Activated CD4-positive, alpha-beta T cell treated with anti-CD3 and anti-CD28 coated beads, Interleukin-2, amount 50 U/mL, for 24 hours (primary cell): Measurements from ENCODE around the gene LRRC1.

Source experiments
- DNase-seq, 2 donors: peaks; one replicate each; pipeline ENCODE4 v3.0.0-alpha.2; 2020; ENCODE audit warnings: low read depth in 1 of 2, low spot score in 1 of 2

Gene LRRC1

GRCh38 chr6:53921639-53922038 lies 126.8 kb downstream of the LRRC1 start:
- no peak for DNase-seq

DNA sequence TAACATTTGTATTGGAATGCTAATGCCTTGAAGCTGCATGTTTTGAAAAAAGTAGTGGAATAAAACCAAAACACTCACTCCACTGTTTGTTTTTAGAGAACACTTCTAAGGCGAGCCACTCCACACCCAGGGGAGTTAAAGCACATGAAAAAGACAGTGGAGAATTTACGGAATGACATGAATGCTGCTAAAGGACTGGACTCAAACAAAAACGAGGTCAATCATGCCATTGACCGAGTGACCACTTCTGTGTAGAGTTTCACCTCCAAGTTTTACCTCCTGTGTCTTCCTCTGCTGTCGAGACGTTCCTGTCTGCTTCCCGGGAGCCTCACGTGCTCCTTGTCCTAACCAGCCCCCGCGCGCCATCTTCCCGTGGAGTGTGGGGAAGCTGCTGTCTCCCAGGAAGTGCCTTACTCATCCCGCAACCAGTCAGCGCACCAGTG lies 127.8 kb downstream of the LRRC1 start:
- no peak for DNase-seq

GRCh38 chr6:53924277-53924676 lies 129.5 kb downstream of the LRRC1 start:
- no peak for DNase-seq

DNA sequence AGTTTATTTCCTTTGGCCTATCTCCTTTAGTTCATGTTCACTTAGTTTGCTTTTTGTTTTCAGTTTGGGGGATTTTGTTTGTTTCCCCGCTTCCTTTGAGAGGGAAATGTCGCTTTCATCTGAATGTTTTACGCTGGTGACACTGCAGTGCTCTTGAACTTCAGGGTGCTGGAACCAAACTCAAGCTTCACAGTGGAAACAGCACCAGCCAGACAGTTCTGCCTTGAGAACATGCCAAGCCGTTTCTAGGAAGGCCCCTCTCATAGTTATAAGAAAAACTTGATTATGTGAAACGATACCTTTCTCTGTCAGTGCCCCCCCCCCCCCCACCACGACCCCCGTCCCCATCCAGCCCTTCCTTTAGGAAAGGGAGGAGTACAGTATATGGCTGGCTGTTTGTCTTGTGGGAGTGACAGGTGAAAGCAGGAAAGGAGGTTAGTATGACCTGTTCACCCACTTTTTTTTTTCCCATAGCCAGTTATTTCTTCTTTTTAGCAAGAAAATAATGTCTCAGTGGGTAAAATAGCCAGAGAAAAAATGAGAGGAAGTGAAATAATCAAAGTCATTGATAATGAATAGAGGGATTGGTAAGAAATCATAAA lies 130.1 kb downstream of the LRRC1 start:
- DNase-seq: no peak

- no peak for DNase-seq
Observed at GRCh38 chr6:53925891-53926290, 131.1 kb downstream of the LRRC1 start.

- no peak for DNase-seq
Observed at GRCh38 chr6:53926505-53926904, 131.7 kb downstream of the LRRC1 start.

GRCh38 chr6:53928641-53929040 lies 133.8 kb downstream of the LRRC1 start:
- DNase-seq: no peak

GRCh38 chr6:53929041-53929820 lies 134.4 kb downstream of the LRRC1 start:
- DNase-seq: no peak

DNA sequence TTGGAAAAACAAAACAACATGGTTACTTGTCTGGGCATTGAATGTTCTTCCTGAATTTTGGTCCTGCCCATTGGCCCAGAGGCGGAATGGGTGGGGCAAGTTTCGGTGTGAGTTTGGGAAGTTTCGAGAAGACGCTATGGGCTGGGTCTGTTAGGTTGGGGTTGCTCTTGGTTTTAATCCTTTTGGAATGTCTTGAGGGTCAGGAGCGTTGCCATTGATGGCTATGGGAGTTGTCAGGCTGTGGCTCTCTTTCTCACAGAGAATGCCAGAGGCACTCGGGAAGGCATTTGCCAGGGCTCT lies 135.0 kb downstream of the LRRC1 start:
- DNase-seq: no peak

DNA sequence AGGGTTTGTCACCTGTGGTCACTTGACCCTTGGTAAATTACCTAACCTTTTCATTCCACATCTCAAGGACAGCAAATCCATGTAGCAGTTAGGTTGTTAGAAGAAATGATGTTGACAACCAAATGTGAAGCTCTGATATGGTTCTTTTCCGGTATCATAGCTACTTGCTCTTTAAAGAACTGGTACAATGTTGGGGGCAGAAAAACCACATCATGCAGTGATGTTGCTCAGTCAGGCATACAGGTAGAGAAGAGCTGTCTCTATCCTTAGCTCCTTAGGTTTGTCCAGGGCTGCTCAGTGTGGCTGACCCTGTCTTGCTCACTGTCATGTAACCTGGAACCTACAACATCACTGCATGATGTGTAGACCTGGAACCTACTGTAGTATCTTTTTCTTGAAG lies 135.5 kb downstream of the LRRC1 start:
- no peak for DNase-seq

DNA sequence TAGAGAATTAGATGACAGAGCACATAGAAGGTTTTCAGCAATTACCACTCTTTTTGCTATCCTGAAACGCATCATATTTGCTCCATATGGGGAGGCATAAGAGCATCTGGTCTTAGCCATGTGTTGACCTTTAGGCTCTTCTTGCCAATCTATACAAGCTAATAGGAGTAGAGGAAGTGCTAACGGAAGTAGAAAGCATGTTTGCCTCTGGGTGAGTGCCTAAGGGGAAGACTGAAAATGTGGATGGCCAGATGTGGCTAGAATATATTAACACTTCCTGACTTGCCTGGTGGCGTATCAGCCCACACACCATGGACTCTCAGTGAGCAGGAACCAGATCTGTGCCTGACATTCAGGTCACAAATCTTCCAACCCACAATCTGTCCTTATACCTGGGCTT lies 136.3 kb downstream of the LRRC1 start:
- DNase-seq: no peak

GRCh38 chr6:53932516-53932915 lies 137.7 kb downstream of the LRRC1 start:
- DNase-seq: no peak

DNA sequence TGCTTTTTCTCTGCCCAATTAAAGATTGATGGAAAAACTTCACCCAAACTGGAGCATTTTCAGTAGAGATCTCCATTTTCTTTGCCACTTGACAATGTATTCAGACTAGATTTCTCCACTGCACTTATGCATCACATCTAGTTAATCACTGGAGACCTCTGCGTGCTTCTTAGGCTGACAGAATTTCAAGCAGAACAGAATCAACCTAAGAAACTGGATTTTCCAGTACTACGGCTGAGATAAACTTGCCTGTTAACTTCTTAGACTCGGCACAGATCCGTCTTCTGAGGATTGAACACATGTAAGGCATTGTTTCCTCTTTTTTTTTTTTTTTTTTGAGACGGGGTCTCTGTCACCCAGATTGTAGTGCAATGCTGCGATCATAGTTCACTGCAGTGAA lies 139.2 kb downstream of the LRRC1 start:
- DNase-seq: no peak

DNA sequence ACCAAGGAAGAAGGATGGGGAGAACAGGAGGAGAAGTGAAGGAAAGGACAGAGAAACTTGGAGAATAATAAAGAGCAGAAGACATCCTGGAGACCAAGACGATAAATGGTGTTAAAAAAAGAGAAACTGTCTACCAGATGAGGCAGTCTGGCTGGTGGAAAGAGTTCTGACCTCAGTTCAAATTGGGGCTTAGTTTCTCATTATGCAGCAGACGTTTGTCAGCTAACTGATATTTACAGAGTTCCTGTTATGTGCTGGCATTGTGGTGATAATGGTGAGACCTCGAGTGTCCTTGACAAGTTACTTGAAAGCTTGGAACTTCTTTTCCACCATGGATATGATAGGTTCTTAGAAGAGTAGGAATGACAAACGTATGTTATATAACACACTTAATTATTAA lies 142.7 kb downstream of the LRRC1 start:
- no peak for DNase-seq

- DNase-seq: no peak
Observed at GRCh38 chr6:53938810-53939209, 144.0 kb downstream of the LRRC1 start.

DNA sequence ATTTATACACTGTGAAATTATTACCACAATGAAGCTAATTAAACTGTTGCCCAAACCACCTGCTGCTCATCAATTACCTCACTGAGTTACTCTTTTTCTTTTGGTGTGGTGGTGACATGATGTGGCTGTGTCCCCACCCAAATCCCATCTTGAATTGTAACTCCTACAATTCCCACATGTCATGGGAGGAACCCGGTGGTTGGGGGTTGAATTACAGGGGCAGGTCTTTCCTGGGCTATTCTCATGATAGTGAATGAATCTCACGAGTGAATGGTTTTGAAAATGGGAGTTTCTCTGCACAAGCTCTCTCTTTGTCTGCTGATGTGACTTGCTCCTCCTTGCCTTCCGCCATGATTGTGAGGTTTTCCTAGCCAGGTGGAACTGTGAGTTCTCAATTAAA lies 145.0 kb downstream of the LRRC1 start:
- DNase-seq: no peak

DNA sequence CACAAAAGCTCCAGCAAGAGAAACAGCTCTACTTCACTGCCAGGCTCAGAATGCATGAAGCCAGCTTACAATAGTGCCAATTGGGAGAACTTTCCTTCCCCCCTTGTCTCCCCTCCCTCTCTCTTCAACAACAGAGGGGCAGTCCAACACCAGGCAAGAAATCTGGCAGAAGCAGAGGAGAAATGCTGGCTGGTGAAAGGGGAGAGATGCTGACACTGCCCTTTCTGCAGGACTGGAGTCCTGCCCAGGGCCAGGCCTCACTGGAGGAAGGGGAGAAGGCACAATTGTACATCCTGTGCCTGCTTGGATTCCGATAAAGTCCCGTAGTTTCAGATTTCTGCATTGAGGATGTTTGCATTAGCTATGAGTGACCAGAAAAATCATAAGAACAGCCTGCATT lies 148.6 kb downstream of the LRRC1 start:
- DNase-seq: no peak

- DNase-seq: no peak
Observed at GRCh38 chr6:53944091-53944490, 149.3 kb downstream of the LRRC1 start.

DNA sequence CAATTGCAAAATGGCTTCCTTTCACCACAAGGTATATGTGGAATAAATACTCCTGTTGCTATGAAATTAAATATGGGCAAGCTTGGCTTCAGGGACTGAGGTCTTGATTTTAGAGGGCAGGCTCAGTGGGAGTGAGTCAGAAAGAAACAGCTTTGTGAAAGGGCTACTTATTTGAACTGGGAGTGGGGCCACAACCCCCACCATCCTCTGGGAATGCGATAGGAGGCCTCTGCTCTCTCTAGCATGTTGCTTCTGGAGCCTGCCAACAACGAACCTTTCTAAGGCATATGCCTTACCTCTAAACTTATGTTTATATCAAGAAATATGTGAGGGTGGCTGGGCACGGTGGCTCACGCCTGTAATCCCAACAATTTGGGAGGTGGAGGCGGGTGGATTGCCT lies 149.7 kb downstream of the LRRC1 start:
- no peak for DNase-seq

DNA sequence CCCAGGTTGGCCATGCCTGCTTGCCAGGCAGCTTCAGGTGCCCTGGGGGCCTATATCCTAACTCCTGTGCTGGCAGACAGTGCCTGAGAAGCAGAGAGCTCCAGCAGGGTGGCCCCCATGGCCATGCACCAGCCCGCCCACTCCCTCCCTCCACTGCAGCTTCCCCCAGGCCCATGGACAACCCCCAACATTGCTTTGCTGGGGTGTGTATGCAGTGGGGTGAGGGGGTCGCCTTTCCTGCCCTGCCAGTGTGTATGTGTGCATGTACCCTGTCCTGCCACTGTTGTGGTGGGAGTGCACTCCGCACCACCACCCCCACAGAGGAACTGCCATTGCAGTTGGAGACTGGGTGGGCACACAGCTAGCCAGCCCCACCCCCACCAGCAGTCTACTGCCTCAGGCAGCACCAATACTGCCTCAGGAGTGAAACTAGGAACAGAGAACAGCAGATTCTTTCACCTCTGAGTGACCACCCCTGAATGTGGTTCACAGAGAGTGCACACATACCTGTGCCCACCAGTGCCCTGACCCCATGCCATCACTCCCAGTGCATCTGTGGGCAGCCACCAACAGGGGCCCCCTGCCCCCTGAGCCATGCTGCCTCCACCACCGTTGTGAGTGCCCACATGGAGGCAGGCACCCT lies 151.1 kb downstream of the LRRC1 start:
- DNase-seq: no peak

DNA sequence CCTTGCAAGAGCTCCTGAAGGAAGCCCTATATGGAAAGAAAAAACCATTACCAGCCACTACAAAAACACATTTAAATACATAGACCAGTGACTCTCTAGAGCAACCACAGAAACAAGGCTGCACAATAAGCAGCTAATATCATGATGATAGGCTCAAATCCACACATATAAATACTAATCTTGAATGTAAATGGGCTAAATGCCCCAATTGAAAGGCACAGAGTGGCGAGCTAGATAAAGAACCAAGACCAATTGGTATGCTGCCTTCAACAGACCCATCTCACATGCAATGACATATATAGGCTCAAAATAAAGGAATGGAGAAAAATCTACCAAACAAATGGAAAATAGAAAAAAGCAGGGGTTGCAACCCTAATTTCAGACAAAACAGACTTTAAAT lies 153.0 kb downstream of the LRRC1 start:
- no peak for DNase-seq

DNA sequence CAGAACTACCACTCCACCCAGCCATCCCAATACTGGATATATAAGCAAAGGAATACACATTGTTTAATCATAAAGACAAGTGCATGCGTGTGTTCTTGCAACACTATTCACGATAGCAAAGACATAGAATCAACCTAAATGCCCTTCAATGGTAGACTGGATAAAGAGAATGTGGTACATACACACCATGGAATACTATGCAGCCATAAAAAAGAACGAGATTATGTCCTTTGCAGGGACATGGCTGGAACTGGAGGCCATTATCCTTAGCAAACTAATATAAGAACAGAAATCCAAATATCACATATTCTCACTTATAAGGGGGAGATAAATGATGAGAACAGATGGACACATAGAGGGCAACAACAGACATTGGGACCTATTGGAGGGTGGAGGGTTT lies 156.6 kb downstream of the LRRC1 start:
- DNase-seq: no peak
